ENCODE data around the gene LMO7.

The LMO7 gene

DNA sequence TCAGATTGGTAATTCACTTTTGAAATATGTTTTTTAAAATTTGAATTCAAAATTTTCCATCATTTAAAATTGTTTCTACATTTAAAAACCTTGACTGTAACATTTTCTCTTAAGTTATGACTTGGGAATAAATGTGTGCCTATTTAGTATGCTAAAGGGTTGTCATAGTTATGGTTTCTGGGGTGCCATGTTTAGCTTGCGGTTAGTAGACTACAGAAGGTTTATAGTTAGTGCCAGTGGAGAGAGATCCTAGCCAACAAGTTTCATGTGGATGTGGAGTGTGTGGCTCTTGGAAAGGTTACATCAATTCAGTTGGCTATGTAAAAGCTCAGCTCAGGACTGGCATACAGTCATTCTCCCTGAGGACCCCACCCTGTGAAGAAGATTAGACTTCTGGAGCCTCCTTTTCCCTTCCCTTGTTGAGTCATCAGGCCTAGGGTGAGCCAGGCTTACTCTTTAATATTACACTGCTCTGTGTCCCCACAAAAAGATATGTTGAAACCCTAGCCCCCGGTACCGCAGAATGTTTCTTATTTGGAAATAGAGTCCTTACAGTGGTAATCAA, 20.4 kb downstream of the LMO7 start:
- peak; percentile 67 for DNase-seq (ENCODE audit: low read depth)
- TF ChIP-seq, protein P1, sequence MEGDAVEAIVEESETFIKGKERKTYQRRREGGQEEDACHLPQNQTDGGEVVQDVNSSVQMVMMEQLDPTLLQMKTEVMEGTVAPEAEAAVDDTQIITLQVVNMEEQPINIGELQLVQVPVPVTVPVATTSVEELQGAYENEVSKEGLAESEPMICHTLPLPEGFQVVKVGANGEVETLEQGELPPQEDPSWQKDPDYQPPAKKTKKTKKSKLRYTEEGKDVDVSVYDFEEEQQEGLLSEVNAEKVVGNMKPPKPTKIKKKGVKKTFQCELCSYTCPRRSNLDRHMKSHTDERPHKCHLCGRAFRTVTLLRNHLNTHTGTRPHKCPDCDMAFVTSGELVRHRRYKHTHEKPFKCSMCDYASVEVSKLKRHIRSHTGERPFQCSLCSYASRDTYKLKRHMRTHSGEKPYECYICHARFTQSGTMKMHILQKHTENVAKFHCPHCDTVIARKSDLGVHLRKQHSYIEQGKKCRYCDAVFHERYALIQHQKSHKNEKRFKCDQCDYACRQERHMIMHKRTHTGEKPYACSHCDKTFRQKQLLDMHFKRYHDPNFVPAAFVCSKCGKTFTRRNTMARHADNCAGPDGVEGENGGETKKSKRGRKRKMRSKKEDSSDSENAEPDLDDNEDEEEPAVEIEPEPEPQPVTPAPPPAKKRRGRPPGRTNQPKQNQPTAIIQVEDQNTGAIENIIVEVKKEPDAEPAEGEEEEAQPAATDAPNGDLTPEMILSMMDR (conservative IDR thresholded peaks at IDR 0.05; ENCODE audit: control insufficient read depth, insufficient read depth, low read depth, low read length): no peak

DNA sequence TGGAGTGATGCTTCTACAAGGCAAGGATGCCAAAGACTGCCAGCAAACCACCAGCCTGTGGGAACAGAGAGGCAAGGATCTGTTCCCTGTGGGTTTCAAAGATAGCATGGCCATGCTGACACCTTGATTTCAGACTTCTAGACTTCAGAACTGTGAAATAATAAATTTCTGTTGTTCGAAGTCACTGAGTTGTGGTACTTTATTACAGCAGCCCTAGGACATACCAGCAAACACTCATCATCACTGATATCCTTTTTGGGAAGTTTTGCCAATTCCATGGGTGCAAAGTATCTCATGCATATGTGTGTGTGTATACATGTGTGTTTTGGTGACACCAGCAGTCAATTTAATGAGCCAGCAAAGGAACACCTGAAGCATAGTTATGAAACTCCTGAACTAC, 21.0 kb downstream of the LMO7 start:
- no peak overlapping the region for H3K4me3 ChIP-seq (ENCODE audit: control insufficient read depth, low read depth, low read length)
- no peak for DNase-seq (ENCODE audit: low read depth)
- TF ChIP-seq, protein P1 (conservative IDR thresholded peaks at IDR 0.05; ENCODE audit: control insufficient read depth, insufficient read depth, low read depth, low read length): no peak

More for the DNA sequence above, 20.4 kb downstream of the LMO7 start:
- no peak overlapping the region for H3K4me3 ChIP-seq (ENCODE audit: control insufficient read depth, low read depth, low read length)

DNA sequence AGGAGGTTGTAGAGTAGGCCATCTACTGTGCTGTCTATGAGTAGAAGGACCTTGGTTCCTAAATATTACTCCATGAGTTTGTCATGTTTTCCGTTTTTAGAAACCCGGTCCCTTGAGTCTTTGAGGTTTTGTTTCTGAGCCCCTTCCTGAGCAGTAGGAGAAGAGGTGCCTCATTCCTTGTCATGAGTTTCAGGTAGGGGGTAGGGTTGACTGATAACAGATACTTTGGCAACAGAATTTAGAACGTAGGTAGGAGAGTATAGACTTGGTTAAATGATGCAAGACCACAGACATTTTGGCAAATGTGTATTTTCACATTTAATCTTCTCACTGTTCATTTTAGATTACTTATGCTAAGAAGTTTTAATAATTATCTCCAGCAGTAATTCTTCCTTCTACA, 24.6 kb downstream of the LMO7 start:
- TF ChIP-seq, protein P1 (conservative IDR thresholded peaks at IDR 0.05; ENCODE audit: control insufficient read depth, insufficient read depth, low read depth, low read length): no peak
- DNase-seq (ENCODE audit: low read depth): no peak
- H3K4me3 ChIP-seq (ENCODE audit: control insufficient read depth, low read depth, low read length): no peak overlapping the region

DNA sequence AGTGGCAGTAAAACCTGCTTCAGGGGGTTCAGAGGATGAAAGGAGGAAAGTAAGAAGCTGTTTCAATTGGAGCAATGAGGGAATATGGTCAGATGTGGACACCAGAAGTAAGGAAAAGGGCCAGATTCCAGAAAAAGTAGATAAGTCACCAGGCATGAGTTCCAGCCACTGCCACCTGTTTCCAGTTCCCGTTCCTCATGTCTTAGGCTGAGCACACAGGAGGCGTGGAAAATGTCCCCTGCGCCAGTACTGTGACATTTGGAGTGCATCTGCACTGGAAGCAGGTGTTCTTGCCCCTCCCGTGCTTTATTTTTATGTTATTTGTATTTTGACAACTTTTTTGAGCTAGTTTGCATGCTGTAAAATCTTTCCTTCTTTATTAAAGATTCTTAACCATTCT, 25.3 kb downstream of the LMO7 start:
- TF ChIP-seq, protein P1 (conservative IDR thresholded peaks at IDR 0.05; ENCODE audit: control insufficient read depth, insufficient read depth, low read depth, low read length): no peak
- DNase-seq (ENCODE audit: low read depth): no peak
- H3K4me3 ChIP-seq (ENCODE audit: control insufficient read depth, low read depth, low read length): no peak overlapping the region

DNA sequence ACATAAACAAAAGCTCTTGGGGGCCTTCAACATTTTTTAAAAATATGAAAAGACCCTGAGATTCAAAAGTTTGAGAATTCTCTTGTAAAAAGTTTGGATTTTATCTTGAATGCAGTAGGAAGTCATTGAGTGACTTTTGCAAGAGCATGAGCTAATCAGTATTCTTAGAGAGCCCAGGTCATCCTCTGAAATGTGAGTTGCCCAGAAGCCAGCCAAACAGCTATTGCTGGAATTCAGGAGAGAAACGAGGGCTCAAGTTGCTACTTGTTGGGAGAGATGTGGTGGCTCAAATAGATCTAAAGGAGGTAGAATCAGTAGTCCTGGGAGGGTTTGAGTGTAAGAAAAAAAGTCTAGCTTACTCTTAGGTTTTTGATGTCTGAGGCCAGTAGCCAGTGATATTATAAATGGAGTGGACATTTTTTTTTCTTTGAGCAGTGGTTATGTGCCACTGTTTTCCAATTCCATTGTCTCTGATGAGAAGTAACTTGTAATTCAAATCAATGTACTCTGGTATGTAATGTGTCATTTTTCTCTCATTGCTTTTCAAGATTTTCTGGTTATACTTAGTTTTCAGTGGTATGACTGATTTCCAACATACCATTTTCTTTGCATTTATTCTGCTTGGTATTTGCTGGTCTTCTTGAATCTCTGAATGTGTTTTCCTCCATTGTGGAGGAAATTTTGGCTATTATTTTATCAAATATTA, 30.7 kb downstream of the LMO7 start:
- no peak overlapping the region for H3K4me3 ChIP-seq (ENCODE audit: control insufficient read depth, low read depth, low read length)
- peak; percentile 51 for DNase-seq (ENCODE audit: low read depth)
- TF ChIP-seq, protein P1 (conservative IDR thresholded peaks at IDR 0.05; ENCODE audit: control insufficient read depth, insufficient read depth, low read depth, low read length): no peak

DNA sequence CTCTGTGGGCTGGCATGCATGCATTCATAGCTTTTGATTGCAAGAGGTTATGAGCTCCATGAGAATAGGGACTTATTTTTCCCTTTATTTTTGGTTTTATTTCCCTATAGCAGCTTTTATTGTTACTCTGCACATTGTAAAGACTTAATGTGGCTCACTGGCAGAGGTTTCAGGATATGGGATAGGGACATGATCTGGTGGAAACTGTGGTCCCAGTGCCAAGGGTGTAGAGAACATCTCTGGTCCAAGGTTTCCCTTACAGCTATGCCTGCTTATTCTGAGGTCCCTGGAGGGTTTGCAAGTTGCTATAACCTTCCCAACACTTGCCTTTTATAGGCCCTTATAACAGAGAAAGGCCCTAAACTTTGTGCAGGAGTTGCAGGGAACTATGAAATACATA, 33.6 kb downstream of the LMO7 start:
- TF ChIP-seq, protein P1 (conservative IDR thresholded peaks at IDR 0.05; ENCODE audit: control insufficient read depth, insufficient read depth, low read depth, low read length): no peak

More for the DNA sequence above, 33.6 kb downstream of the LMO7 start:
- H3K4me3 ChIP-seq (ENCODE audit: control insufficient read depth, low read depth, low read length): no peak overlapping the region
- no peak for DNase-seq (ENCODE audit: low read depth)
